Measurements from ENCODE around the gene CDH26. TPM values are rescaled to one million over a fixed set of nuclear protein-coding genes. Genes with fewer than 3 reads are reported as not detected.

The CDH26 gene
- polyA plus RNA-seq, 1 donor (not counting 4 experiments of a cell fraction or from before 2014, with no cell fraction given): 1.1 TPM

DNA sequence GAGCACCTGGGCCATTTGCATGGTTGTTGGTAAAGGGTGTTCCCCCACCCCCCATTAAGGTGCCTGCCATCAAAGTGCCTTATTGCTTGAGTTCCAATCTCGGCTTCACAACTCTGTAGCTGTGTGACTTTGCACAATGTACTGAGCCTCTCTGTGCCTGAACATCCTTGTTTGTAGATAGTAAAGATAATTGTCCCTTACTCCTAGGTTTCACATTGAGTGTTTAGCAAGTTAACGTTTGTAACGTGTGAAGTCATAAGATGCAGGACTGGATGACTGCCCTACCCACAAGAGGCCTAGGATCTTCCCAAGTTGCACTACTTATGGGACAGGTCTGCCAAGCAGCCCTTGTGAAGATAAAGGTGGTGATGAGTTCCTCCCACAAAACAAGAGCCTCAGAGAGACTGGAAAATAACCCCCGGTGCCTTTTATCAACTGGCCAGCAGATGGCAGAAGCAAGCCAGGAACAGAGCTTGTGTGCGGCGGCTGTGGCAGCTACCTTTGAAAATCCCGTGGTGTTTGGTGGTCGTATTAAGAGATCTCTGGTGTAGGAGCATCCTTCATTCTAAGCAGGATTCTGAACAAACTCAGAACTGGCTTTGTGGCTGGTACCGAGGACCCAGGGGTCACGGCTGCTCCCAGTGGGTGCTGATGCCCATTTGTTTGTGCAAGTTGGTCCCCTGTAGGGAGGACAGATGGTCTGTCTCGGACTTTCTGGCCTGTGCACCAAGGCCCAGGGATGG, 99.1 kb downstream of the CDH26 start:
- TF ChIP-seq EZH2 (IDR thresholded peaks at IDR 0.05; ENCODE audit: low read length): no peak
- TF ChIP-seq, protein P1, sequence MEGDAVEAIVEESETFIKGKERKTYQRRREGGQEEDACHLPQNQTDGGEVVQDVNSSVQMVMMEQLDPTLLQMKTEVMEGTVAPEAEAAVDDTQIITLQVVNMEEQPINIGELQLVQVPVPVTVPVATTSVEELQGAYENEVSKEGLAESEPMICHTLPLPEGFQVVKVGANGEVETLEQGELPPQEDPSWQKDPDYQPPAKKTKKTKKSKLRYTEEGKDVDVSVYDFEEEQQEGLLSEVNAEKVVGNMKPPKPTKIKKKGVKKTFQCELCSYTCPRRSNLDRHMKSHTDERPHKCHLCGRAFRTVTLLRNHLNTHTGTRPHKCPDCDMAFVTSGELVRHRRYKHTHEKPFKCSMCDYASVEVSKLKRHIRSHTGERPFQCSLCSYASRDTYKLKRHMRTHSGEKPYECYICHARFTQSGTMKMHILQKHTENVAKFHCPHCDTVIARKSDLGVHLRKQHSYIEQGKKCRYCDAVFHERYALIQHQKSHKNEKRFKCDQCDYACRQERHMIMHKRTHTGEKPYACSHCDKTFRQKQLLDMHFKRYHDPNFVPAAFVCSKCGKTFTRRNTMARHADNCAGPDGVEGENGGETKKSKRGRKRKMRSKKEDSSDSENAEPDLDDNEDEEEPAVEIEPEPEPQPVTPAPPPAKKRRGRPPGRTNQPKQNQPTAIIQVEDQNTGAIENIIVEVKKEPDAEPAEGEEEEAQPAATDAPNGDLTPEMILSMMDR (optimal IDR thresholded peaks at IDR 0.05 in 1 of 3, IDR thresholded peaks at IDR 0.05 in 1 of 3, conservative IDR thresholded peaks at IDR 0.05 in 1 of 3; ENCODE audit: extremely low read depth in 1 of 3, insufficient read depth in 2 of 3, low read length in 3 of 3): peak; percentile 77 to 88 (median 83)
- Histone ChIP-seq H3K4me3 (ENCODE audit: control insufficient read depth in 2 of 3, extremely low read depth in 1 of 3, insufficient read depth in 2 of 3, low read depth in 1 of 3, low read length in 3 of 3) (peak overlapping the region; percentile 17 to 31 (median 22)), H2AFZ (ENCODE audit: control insufficient read depth, low read length) (peak overlapping the region; percentile 34), H3K9me3 (ENCODE audit: control insufficient read depth, low read depth, low read length) (no peaks in the 10 kb centered on the region), H3K4me1 (ENCODE audit: control insufficient read depth, extremely low read depth, insufficient read depth, low read length) (peaks cover 43% of the 10 kb centered on the region), H4K20me1 (ENCODE audit: control insufficient read depth, extremely low read depth, insufficient read depth, low read length) (peaks cover 3% of the 10 kb centered on the region), H3K9ac (ENCODE audit: control insufficient read depth, extremely low read depth, insufficient read depth, low read length) (no peak overlapping the region), H3K36me3 (ENCODE audit: control insufficient read depth in 2 of 2, extremely low read depth in 1 of 2, insufficient read depth in 2 of 2, low read length in 2 of 2) (no peaks in the 10 kb centered on the region), H3K79me2 (ENCODE audit: control insufficient read depth, insufficient read depth, low read length) (peaks cover 41% of the 10 kb centered on the region), H3K4me2 (ENCODE audit: control insufficient read depth, extremely low read depth, insufficient read depth, low read depth, low read length) (peak overlapping the region; percentile 74), H3K9me1 (ENCODE audit: control insufficient read depth, extremely low read depth, insufficient read depth, low read length) (no peaks in the 10 kb centered on the region), H3K27ac (ENCODE audit: control insufficient read depth, insufficient read depth, low read length) (no peak overlapping the region), H3K27me3 (ENCODE audit: control insufficient read depth, extremely low read depth, insufficient read depth, low read length) (no peaks in the 10 kb centered on the region)
- peak; percentile 81 for FAIRE-seq
- peak; percentile 32 for DNase-seq (ENCODE audit: low read depth, low spot score)
- dilution Hi-C loops (cut with MboI; ENCODE audit: extremely low pct_ligation_motif_present, low sequenced_read_pairs): no loop called here

DNA sequence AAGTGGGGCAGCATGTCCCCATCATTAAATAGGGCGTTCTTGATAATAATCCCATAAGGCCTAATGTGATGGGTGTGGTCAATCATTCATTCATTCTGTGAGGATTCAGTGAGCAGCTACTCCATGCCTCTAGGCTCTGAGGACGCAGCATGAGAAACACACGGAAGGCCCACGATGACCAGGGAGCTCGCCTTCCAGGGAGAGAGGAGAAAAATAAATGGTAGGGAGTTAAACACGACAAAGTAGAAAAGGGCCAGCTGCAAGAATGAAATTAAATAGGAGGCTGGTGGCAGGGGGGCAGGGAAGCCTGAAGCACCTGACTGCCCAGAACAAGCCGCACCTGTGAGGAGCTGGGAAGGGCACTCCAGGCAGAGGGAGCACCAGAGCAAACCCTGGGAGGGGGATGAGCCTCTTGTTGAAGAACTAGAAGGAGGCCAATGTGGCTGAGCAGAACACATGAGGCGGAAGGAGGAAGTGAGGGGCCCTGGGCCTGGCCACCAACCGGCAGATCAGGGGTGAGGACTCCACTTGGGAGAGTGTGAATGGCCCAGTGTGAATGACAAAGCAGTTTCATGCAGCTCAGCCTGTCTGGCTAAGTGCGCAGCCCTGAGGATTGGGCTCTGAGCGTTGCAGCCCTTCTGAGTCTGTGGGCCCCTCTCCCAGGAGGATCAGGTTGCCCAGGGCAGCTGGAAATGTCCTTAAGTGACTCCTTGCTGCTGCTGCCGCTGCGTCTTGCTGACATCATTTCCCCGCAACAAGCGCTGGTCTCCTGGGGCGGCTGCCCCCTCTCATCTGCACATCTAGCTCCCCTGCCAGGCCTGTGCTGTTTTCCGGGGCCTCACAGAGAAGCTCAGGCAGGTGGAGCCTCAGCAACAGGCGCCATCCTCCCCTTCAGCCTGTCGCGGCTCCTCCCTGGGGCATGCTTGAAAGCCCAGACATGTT, 99.9 kb downstream of the CDH26 start:
- H2AFZ ChIP-seq (ENCODE audit: control insufficient read depth, low read length): peak overlapping the region; percentile 3
- FAIRE-seq: no peak

More for the DNA sequence above, 99.9 kb downstream of the CDH26 start:
- dilution Hi-C loops (cut with MboI; ENCODE audit: extremely low pct_ligation_motif_present, low sequenced_read_pairs): no loop called here
- Histone ChIP-seq H3K79me2 (ENCODE audit: control insufficient read depth, insufficient read depth, low read length) (peaks cover 45% of the 10 kb centered on the region), H3K9ac (ENCODE audit: control insufficient read depth, extremely low read depth, insufficient read depth, low read length) (no peak overlapping the region), H3K9me1 (ENCODE audit: control insufficient read depth, extremely low read depth, insufficient read depth, low read length) (no peaks in the 10 kb centered on the region), H3K4me1 (ENCODE audit: control insufficient read depth, extremely low read depth, insufficient read depth, low read length) (peaks cover 43% of the 10 kb centered on the region), H3K9me3 (ENCODE audit: control insufficient read depth, low read depth, low read length) (no peaks in the 10 kb centered on the region), H4K20me1 (ENCODE audit: control insufficient read depth, extremely low read depth, insufficient read depth, low read length) (peaks cover 3% of the 10 kb centered on the region), H3K4me2 (ENCODE audit: control insufficient read depth, extremely low read depth, insufficient read depth, low read depth, low read length) (peak overlapping the region; percentile 74), H3K36me3 (ENCODE audit: control insufficient read depth in 2 of 2, extremely low read depth in 1 of 2, insufficient read depth in 2 of 2, low read length in 2 of 2) (no peaks in the 10 kb centered on the region), H3K27me3 (ENCODE audit: control insufficient read depth, extremely low read depth, insufficient read depth, low read length) (no peaks in the 10 kb centered on the region), H3K4me3 (ENCODE audit: control insufficient read depth in 2 of 3, extremely low read depth in 1 of 3, insufficient read depth in 2 of 3, low read depth in 1 of 3, low read length in 3 of 3) (peak overlapping the region in 1 of 3 experiments; percentile 31), H3K27ac (ENCODE audit: control insufficient read depth, insufficient read depth, low read length) (no peak overlapping the region)
- DNase-seq (ENCODE audit: low read depth, low spot score): no peak
- no peak for TF ChIP-seq EZH2 (IDR thresholded peaks at IDR 0.05; ENCODE audit: low read length)
- TF ChIP-seq, protein P1 (optimal IDR thresholded peaks at IDR 0.05 in 1 of 3, IDR thresholded peaks at IDR 0.05 in 1 of 3, conservative IDR thresholded peaks at IDR 0.05 in 1 of 3; ENCODE audit: extremely low read depth in 1 of 3, insufficient read depth in 2 of 3, low read length in 3 of 3): no peak

All from keratinocyte (primary cell).